Tibial artery (tissue), 4 donors: ENCODE measurements around the gene MYO1G.

ENCODE experiments used
- DNase-seq, 2 donors: peaks; one replicate each; pipeline ENCODE4 v3.0.0-alpha.2; 2019
- H3K27ac ChIP-seq, 2 donors: fragments of 200-600 bp; sonication (generic) in 1 of 2; 1 replicate in 1 of 2; 2 replicates in 1 of 2; pipeline ENCODE4 v1.5.1; 2018 to 2019; ENCODE audit warnings: mild to moderate bottlenecking in 1 of 2
- H3K27me3 ChIP-seq, 2 donors: fragments of 200-600 bp; sonication (generic) in 1 of 2; one replicate each; pipeline versions ENCODE4 v1.5.1 to v1.6.0; 2016 to 2019
- H3K36me3 ChIP-seq, 3 donors: fragments of 200-600 bp; sonication (generic) in 2 of 3; one replicate each; pipeline ENCODE4 v1.5.1; 2016 to 2019; ENCODE audit warnings: mild to moderate bottlenecking in 2 of 3
- H3K4me1 ChIP-seq, 4 donors: fragments of 200-600 bp; sonication (generic) in 2 of 4; 1 replicate in 3 of 4; 2 replicates in 1 of 4; pipeline ENCODE4 v1.5.1; 2016 to 2019
- H3K4me3 ChIP-seq, 2 donors: fragments of 200-600 bp; sonication (generic) in 1 of 2; 1 replicate in 1 of 2; 2 replicates in 1 of 2; pipeline ENCODE4 v1.5.1; 2018 to 2019; ENCODE audit warnings: mild to moderate bottlenecking in 2 of 2
- H3K9me3 ChIP-seq, 3 donors: fragments of 200-600 bp; sonication (generic) in 1 of 3; one replicate each; pipeline ENCODE4 v1.5.1; 2016 to 2019
- intact Hi-C: fragments of 100-400 bp; cut with DNase I; formaldehyde crosslinking; loops from one replicate; pipeline ENCODE4 v1.15.0; 2023; ENCODE audit warnings: low total_unique reads
- TF ChIP-seq, protein P1 (sequence below), 2 experiments: fragments of 200-600 bp in 1 of 2; fragments of 450-650 bp in 1 of 2; IDR thresholded peaks; one replicate each; pipeline ENCODE4 v1.5.1; 2017 to 2019; ENCODE audit warnings: antibody characterized with exemption in 2 of 2, mild to moderate bottlenecking in 1 of 2, moderate library complexity in 1 of 2

Gene MYO1G

DNA sequence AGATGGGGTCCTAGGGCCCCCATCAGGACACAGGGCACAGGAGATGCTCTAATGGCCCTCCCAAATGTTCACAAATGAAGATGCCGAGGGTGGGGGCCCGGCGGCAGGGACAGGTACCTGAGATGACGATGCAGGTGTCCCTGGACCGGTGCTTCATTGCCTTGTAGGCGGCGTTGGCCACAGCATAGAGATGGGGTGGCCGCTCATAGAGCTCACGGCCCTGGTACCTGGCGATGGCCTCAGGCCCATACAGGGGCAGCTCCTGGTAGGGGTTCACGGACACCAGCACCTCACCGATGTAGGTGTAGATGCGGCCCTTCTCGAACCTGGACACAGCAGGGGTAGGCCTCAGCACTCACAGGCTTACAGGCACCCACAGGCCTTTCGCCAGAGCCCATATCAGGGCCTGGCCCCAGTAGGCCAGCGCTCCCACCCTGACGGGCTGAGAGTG, 2.0 kb downstream of the MYO1G start:
- Histone ChIP-seq H3K36me3 (peaks cover 0 to 65% (median 10%) of the 10 kb centered on the region in 3 donors), H3K27me3 (no peaks in the 10 kb centered on the region), H3K27ac (no peak overlapping the region), H3K4me3 (no peak overlapping the region), H3K9me3 (no peaks in the 10 kb centered on the region), H3K4me1 (no peaks in the 10 kb centered on the region)
- DNase-seq, result no peak
- intact Hi-C loops, result no loop called here
- TF ChIP-seq, protein P1, sequence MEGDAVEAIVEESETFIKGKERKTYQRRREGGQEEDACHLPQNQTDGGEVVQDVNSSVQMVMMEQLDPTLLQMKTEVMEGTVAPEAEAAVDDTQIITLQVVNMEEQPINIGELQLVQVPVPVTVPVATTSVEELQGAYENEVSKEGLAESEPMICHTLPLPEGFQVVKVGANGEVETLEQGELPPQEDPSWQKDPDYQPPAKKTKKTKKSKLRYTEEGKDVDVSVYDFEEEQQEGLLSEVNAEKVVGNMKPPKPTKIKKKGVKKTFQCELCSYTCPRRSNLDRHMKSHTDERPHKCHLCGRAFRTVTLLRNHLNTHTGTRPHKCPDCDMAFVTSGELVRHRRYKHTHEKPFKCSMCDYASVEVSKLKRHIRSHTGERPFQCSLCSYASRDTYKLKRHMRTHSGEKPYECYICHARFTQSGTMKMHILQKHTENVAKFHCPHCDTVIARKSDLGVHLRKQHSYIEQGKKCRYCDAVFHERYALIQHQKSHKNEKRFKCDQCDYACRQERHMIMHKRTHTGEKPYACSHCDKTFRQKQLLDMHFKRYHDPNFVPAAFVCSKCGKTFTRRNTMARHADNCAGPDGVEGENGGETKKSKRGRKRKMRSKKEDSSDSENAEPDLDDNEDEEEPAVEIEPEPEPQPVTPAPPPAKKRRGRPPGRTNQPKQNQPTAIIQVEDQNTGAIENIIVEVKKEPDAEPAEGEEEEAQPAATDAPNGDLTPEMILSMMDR (IDR thresholded peaks at IDR 0.05), result no peak

DNA sequence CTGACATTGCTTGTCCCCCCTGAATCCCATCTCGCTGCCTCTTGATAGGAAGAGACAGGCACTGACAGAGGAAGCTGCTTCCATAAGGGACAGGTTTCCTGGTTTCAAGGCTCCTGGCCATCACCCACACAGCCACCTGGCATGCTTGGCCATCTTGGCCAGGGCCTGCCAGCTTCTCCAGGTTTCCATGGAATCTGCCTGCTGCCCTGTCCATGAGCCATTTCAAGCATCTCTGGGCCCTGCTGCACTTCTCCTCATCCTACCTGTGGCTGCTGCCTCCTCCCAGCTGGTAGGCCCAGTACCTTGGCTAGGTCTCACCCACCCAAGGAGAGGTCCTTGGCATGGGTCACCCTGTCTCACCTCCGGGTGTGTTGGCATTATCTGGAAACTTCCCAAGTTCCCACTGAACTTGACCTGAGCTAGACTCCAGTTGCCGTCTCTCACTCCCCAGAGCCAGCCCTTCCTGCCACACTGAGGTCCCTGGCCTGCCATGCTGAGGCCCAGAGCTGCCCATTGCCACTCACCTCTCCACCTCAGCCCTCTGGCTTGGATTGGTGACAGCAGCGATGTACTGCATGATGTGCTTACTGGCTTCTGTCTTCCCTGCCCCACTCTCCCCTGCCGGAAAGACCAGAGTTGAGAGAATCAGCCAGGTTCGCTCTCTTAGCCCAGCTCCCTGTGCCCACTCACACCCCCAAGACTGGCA, 2.6 kb downstream of the MYO1G start:
- H3K4me3 ChIP-seq, result no peak overlapping the region
- no peaks in the 10 kb centered on the region for H3K9me3 ChIP-seq
- no peak for DNase-seq
- no peak overlapping the region for H3K27ac ChIP-seq
- TF ChIP-seq, protein P1 (IDR thresholded peaks at IDR 0.05), result no peak
- no peaks in the 10 kb centered on the region for H3K27me3 ChIP-seq
- intact Hi-C loops, result no loop called here
- H3K4me1 ChIP-seq, result no peaks in the 10 kb centered on the region
- peaks cover 0 to 59% (median 4%) of the 10 kb centered on the region in 3 donors for H3K36me3 ChIP-seq

DNA sequence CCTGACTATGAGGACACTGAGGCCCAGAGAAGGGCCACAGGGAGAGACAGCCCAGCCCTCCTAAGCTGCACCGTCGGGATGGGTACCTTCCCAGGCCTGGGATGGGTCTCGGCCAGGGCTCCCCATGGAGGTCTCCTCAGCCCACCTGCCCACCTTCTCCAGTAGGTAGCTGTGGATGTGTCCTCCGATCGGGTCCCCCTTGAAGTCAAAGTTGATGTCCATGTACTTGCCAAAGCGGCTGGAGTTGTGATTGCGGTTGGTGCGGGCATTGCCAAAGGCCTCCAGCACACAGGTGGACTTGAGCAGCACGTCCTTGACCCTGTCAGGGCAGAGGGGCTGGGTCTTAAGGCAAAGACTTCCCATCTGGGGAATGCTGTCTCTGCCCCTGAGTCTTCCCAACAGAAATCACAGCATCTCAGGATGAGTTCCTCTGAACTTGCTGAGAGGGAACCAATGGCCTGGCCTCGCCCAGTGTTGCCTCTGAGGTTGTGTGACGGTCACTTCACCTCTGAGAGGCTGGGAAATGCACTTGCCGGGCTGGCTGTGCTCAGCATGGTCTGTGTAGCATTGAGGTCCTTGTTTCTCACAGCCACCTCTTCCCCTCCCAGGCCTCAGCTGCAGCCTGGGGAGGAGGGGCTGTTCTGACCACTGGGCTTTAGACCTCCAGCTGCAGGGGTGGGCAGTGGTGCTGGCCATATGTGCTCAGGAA, 3.3 kb downstream of the MYO1G start:
- intact Hi-C loops, result no loop called here
- H3K9me3 ChIP-seq, result no peaks in the 10 kb centered on the region
- H3K4me1 ChIP-seq, result no peaks in the 10 kb centered on the region
- peaks cover 0 to 52% (median 0%) of the 10 kb centered on the region in 3 donors for H3K36me3 ChIP-seq
- DNase-seq, result no peak
- TF ChIP-seq, protein P1 (IDR thresholded peaks at IDR 0.05), result no peak
- H3K27me3 ChIP-seq, result no peaks in the 10 kb centered on the region
- H3K27ac ChIP-seq, result no peak overlapping the region
- no peak overlapping the region for H3K4me3 ChIP-seq

DNA sequence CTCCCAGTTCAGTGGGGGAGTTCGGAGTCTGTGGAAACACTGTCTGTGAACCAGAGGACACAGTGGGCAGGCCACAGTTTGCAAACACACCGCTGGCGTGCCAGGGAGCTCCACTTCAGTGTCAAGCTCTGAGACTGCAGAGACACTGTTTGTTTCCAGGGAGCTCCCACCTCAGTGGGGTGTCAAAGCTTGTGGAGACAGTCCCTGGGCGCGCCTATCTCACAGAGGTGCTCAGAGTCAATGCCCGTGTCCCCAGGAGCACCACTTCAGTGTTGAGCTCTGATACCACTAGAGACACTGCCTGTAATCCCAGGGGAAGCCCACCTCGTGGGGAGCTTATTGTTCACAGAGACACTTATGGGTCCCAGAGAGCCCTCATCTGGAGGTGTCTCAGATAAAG, 4.3 kb downstream of the MYO1G start:
- TF ChIP-seq, protein P1 (IDR thresholded peaks at IDR 0.05), result no peak
- H3K4me1 ChIP-seq, result no peaks in the 10 kb centered on the region
- H3K9me3 ChIP-seq, result no peaks in the 10 kb centered on the region
- intact Hi-C loops, result no loop called here
- H3K27ac ChIP-seq, result no peak overlapping the region
- peaks cover 0 to 45% (median 0%) of the 10 kb centered on the region in 3 donors for H3K36me3 ChIP-seq
- H3K27me3 ChIP-seq, result no peaks in the 10 kb centered on the region
- DNase-seq, result no peak
- H3K4me3 ChIP-seq, result no peak overlapping the region

DNA sequence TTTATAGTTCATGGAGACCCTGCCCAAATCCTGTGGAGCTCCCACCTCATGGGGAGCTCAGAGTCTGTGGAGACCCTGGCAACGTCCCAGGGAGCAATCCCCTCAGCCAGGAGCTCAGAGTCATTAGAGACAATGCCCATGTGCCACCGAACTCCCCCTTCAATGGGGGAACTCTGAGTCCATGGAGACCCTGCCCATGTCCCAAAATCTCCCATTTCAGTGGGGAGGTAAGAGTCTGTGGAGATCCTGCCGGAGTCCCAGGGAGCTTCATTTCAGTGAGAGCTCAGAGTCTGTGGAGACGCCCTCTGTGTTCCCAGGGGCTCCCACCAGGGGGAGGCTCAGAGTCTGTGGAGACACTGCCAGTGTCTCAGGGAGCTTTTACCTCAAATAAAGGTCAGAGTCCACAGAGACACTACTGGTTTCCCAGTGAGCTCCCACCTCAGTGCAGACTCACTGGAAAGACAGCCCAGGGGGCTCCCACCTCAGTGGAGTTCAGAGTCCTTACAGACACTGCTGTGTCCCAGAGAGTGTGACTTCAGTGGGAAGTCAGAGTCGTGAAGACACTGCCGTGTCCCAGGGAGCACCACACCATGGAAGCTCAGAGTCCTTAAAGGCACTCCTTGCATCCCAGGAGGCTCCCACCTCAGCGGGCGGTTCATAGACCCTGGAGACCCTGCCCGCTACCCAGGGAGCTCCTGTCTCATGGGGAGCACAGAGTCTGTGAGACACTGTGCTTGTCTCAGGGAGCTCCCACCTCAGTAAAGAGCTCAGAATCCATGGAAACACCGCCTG, 5.0 kb downstream of the MYO1G start:
- no peak for DNase-seq
- TF ChIP-seq, protein P1 (IDR thresholded peaks at IDR 0.05), result peak; percentile 33 to 46
- no peak overlapping the region for H3K4me3 ChIP-seq
- no peaks in the 10 kb centered on the region for H3K4me1 ChIP-seq
- H3K36me3 ChIP-seq, result peaks cover 0 to 38% (median 0%) of the 10 kb centered on the region in 3 donors
- H3K27me3 ChIP-seq, result no peaks in the 10 kb centered on the region
- H3K9me3 ChIP-seq, result no peaks in the 10 kb centered on the region
- intact Hi-C loops, result no loop called here
- H3K27ac ChIP-seq, result no peak overlapping the region
